MG63 (cell line): ENCODE results near the gene IBTK. TPM values are rescaled to one million over a fixed set of nuclear protein-coding genes. Genes with fewer than 3 reads are reported as not detected.
"Not testable (repeated sequence)": the region's sequence is repeated elsewhere in the genome, so short reads cannot be mapped to it uniquely, and the experiment has no call there.

Experiments used
- DNase-seq: peaks from one replicate; pipeline ENCODE4 v3.0.0-alpha.2; 2020
- H3K27me3 ChIP-seq: fragments of 250-450 bp; sonication (Bioruptor Pico); 2 replicates; pipeline ENCODE4 v1.5.1; 2020; ENCODE audit warnings: mild to moderate bottlenecking, moderate library complexity
- H3K36me3 ChIP-seq: fragments of 250-450 bp; sonication (Bioruptor Pico); 2 replicates; pipeline ENCODE4 v1.5.1; 2020; ENCODE audit warnings: mild to moderate bottlenecking, moderate library complexity
- H3K4me3 ChIP-seq: fragments of 250-450 bp; sonication (Bioruptor Pico); 2 replicates; pipeline ENCODE4 v1.5.1; 2020; ENCODE audit warnings: mild to moderate bottlenecking, moderate library complexity
- H3K9me3 ChIP-seq: fragments of 250-450 bp; sonication (Bioruptor Pico); 2 replicates; pipeline ENCODE4 v1.5.1; 2020; ENCODE audit warnings: mild to moderate bottlenecking, moderate library complexity
- total RNA-seq: library from RNA; depleted of rRNA; stranded (reverse); fragments of >200 nt; shearing (Covaris generic); gene quantifications from 2 replicates; pipeline ENCODE4 v1.2.3, GENCODE V29; 2014; ENCODE audit warnings: low replicate concordance

IBTK gene
- total RNA-seq, 1 experiment from 2014 or later = 28.8 TPM

- DNase-seq = no peak
- Histone ChIP-seq H3K36me3 (peaks cover 74% of the 10 kb centered on the region), H3K9me3 (no peaks in the 10 kb centered on the region), H3K4me3 (no peak overlapping the region), H3K27me3 (no peaks in the 10 kb centered on the region)
Measured at GRCh38 chr6:82205930-82206392, 41.6 kb downstream of the IBTK start.

DNA sequence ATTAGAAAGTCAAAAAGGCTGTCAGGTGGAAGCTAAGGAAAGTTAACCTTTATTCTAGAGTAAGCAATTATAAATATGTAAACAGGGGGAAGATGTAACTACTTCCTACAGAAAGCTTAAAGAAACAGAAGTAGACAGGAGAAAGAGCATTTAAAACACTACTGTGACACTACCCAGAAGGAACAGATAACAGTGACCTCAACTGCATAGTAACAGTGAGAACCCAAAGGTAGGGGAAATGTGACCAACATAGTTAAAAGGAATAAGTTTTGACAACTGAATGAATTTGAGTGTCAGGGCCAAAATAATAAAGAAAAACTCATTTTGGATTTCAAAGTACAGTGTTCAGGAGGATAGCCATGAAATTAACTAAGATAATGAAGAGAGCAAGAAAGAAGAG lies 43.5 kb downstream of the IBTK start:
- Histone ChIP-seq H3K27me3 (no peaks in the 10 kb centered on the region), H3K4me3 (no peak overlapping the region), H3K9me3 (no peaks in the 10 kb centered on the region), H3K36me3 (peaks cover 76% of the 10 kb centered on the region)
- no peak for DNase-seq

GRCh38 chr6:82197784-82198183 lies 49.8 kb downstream of the IBTK start:
- H3K9me3 ChIP-seq = no peaks in the 10 kb centered on the region
- peaks cover 80% of the 10 kb centered on the region for H3K36me3 ChIP-seq
- no peak overlapping the region for H3K4me3 ChIP-seq
- no peaks in the 10 kb centered on the region for H3K27me3 ChIP-seq
- no peak for DNase-seq

DNA sequence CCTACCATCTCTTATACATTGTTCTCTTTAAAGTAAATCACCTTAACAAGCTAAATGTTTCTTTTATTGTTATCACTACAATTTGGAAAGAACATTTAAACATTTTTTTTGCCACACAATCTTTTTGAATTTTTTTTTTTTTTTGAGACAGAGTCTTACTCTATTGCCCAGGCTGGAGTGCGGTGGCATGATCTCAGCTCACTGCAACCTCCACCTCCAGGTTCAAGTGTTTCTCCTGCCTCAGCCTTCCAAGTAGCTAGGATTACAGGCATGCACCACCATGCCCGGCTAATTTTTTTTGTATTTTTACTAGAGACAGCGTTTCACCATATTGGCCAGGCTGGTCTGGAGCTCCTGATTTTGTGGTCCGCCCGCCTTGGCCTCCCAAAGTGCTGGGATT lies 50.3 kb downstream of the IBTK start:
- not testable (repeated sequence) for DNase-seq, H3K27me3 ChIP-seq, H3K4me3 ChIP-seq, H3K9me3 ChIP-seq
- H3K36me3 ChIP-seq = peaks cover 77% of the 10 kb centered on the region

GRCh38 chr6:82196161-82196560 lies 51.4 kb downstream of the IBTK start:
- no peak for DNase-seq
- no peaks in the 10 kb centered on the region for H3K27me3 ChIP-seq
- H3K4me3 ChIP-seq = no peak overlapping the region
- H3K36me3 ChIP-seq = peaks cover 79% of the 10 kb centered on the region
- no peaks in the 10 kb centered on the region for H3K9me3 ChIP-seq

- Histone ChIP-seq H3K27me3 (no peaks in the 10 kb centered on the region), H3K36me3 (peaks cover 79% of the 10 kb centered on the region), H3K9me3 (no peaks in the 10 kb centered on the region), H3K4me3 (no peak overlapping the region)
- no peak for DNase-seq
Measured at GRCh38 chr6:82195619-82196018, 51.9 kb downstream of the IBTK start.

DNA sequence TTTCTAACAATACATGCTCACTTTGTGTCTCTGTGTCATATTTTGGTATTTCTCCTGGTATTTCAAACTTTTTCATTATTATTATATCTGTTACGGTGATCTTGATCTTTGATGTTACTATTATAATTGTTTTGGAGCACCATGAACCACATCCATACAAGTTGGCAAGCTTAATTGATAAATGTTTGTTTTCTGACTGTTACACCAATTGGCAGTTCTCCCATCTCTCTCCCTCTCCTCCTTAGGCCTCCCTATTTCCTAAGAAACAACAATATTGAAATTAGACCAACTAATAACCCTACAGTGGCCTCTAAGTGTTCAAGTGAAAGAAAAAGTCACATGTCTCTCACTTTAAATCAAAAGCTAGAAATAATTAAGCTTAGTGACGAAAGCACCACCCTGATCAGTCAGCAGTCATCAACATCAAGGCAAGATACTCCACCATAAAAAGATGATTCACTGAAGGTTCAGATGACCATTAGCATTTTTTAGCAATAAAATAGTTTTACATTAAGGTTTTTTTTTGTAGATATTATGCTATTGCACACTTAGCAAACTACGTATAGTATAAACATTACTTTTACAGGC lies 61.5 kb downstream of the IBTK start:
- Histone ChIP-seq H3K36me3 (peaks cover 75% of the 10 kb centered on the region), H3K4me3 (no peak overlapping the region), H3K9me3 (no peaks in the 10 kb centered on the region), H3K27me3 (no peaks in the 10 kb centered on the region)
- DNase-seq = no peak

DNA sequence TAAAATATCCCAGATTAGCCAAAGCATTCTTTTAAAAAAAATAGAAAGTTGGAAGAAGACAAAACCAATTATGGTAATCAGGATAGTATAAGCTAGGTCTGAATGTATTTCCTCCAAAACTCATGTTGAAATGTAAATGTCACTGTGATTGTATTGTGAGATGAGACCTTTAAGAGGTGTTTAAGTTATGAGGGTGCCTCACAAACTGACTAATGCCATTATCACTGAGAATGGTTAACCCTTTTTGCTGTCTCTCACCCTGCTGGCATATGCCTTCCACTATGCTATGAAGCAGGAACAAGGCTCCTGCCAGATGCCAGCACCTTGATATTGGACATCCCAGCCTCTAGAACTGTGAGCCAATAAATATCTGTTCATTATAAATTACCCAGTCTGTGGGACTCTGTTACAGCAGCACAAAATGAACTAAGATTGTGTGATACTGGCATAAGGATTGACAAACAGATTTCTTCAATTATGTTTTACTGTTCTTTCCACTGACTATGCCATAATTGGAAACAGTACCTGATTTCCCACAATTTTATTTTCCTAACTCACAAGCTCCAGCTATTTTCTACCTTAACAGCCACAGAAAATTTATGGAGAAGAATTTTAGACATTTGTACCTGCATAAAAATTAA lies 63.8 kb downstream of the IBTK start:
- no peaks in the 10 kb centered on the region for H3K9me3 ChIP-seq
- no peaks in the 10 kb centered on the region for H3K27me3 ChIP-seq
- peaks cover 80% of the 10 kb centered on the region for H3K36me3 ChIP-seq
- no peak overlapping the region for H3K4me3 ChIP-seq
- DNase-seq = no peak

DNA sequence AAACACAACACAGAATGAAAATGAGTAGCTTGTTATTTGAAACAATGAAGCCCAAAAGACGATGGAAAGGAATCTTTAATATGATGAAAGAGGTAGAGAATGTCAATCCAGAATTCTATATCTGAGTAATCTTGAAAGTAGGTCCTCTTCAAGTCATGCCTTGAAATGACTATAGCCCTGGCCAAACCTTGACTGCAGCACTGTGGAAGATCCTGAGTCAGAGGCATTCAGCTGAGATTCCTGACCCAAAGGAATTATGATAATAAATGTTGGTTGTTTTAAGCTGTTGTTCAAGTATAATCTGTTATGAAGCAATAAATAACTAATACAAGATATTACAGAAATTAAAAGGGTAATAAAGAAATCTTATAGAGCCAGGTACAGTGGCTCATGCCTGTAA lies 64.8 kb downstream of the IBTK start:
- no peaks in the 10 kb centered on the region for H3K9me3 ChIP-seq
- no peaks in the 10 kb centered on the region for H3K27me3 ChIP-seq
- H3K4me3 ChIP-seq = no peak overlapping the region
- no peak for DNase-seq
- H3K36me3 ChIP-seq = peaks cover 73% of the 10 kb centered on the region

DNA sequence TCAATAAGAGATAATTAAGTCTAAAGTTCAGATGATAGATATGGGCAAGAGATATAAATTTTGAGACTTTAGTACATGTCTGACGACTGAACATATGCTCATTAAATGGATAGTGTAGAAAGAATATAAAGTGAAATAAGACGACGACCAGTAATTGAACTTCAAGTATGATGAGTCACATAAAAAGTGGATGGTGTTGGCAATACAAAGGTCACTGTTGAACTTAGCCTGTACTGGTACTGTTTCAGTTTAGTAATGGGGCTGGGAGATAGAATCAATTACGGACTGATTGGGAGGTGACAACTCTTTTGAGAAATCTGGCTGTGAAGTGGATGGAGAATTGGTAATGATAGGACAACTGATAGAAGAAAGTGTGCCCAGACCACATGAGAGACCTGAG lies 68.1 kb downstream of the IBTK start:
- H3K4me3 ChIP-seq = no peak overlapping the region
- H3K27me3 ChIP-seq = no peaks in the 10 kb centered on the region
- H3K36me3 ChIP-seq = peaks cover 70% of the 10 kb centered on the region
- H3K9me3 ChIP-seq = no peaks in the 10 kb centered on the region
- DNase-seq = no peak

- Histone ChIP-seq H3K27me3 (no peaks in the 10 kb centered on the region), H3K36me3 (peaks cover 70% of the 10 kb centered on the region), H3K9me3 (no peaks in the 10 kb centered on the region), H3K4me3 (no peak overlapping the region)
- no peak for DNase-seq
Measured at GRCh38 chr6:82178759-82179112, 68.8 kb downstream of the IBTK start.

DNA sequence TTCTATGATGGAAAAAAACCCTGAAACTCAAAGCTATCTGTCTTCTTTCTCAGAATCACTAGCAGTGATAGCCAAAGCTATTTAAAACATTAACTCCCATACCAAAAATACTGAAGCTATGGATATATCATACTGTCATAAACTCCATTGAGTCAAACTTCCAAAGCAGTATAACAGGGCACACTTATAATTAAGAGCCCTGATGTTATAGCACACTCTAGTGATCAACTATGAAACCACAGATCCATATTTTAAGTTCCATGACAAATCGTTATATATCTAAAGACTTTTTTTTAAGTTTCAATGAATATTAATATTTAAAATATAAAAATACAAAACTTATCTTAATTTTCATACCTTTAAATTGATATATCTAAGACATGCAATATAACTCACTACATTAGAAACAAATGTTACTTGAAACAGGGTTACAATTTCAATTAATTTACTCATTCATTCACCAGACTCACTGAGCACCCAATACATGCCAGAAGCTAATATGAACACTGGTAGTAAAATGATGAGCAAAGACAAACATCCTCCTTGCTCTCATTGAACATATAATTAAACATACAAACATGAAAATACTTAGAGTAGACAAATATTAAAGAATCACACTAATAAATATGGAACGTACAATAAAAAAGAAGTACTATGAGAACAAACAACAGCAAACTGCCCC lies 69.3 kb downstream of the IBTK start:
- Histone ChIP-seq H3K27me3 (no peaks in the 10 kb centered on the region), H3K4me3 (no peak overlapping the region), H3K9me3 (no peaks in the 10 kb centered on the region), H3K36me3 (peaks cover 69% of the 10 kb centered on the region)
- DNase-seq = no peak

- H3K27me3 ChIP-seq = no peaks in the 10 kb centered on the region
- H3K9me3 ChIP-seq = no peaks in the 10 kb centered on the region
- no peak overlapping the region for H3K4me3 ChIP-seq
- DNase-seq = no peak
- peaks cover 67% of the 10 kb centered on the region for H3K36me3 ChIP-seq
Measured at GRCh38 chr6:82176616-82177015, 70.9 kb downstream of the IBTK start.

DNA sequence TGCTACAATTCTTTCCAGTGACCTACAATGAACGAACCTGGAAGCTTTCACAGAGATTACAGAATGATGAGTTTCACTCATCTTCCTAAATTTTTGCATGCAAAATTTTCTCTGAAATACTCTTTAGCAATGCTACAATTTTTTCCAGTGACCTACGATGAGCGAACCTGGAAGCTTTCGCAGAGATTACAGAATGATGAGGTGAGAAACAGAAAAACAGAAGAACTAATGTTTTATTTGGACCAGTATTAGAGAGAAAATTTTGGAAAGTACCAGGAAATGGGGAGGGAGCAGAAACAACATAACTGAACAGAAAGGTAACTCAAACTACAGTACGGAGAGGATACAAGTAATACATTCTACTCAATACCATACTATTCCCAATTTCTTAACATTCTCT lies 75.0 kb downstream of the IBTK start:
- no peak for DNase-seq
- H3K36me3 ChIP-seq = peaks cover 56% of the 10 kb centered on the region

DNA sequence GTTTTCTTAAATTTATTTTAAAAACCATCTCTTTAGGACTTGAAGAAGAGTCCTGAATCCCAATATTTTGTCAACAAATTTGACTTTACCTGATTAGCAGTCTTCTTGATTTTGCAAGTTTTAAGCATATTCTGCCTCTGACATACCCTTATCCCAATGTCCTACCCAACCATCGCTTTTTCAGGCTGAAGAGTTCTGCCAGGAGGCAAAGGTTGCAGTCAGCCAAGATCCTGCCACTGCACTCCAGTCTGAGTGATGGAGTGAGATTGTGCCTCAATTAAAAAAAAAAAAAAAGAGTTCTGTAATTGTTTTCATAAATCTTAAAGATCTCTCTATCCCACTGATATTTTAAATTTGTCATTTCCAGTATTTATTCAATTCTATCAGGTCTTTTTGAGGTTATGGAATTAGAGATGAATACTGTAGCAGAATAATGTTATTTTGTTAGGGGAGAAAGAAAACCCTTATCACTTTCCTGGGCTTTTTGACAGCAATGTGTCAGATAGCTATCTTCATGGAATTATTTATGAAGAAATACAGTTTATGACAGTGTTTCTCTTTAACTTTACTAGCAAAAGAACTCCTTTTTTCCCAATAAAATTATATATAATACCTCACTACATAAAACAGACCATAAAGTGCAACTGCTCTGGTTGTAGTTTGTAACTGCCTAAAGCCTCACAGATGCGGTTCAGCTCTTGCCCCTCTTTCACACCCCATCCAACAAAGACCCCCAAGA lies 78.2 kb downstream of the IBTK start:
- no peak overlapping the region for H3K4me3 ChIP-seq
- H3K27me3 ChIP-seq = no peaks in the 10 kb centered on the region
- DNase-seq = no peak
- peaks cover 44% of the 10 kb centered on the region for H3K36me3 ChIP-seq
- H3K9me3 ChIP-seq = no peaks in the 10 kb centered on the region

More for the DNA sequence above, 75.0 kb downstream of the IBTK start:
- Histone ChIP-seq H3K27me3 (no peaks in the 10 kb centered on the region), H3K4me3 (no peak overlapping the region), H3K9me3 (no peaks in the 10 kb centered on the region)

DNA sequence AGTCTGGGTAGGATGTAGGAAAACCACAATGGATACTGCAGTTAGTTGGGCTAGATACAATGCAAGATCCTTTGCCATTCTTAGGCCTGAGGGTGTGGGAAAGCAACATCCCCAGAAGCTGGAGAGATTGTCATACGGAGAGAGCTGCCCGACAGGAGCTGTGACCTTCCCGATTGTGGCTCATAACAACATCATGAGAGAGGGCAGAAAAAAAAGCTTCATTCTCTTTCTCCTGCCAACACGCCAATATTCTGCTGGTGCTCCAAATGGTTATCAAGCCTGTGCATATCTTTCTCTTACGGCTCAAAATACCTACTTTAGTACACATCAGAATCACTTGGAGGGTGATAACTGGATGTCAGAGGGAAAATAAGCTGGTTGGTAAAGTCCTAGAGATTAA lies 81.1 kb downstream of the IBTK start:
- no peaks in the 10 kb centered on the region for H3K9me3 ChIP-seq
- DNase-seq = no peak
- H3K27me3 ChIP-seq = no peaks in the 10 kb centered on the region
- H3K36me3 ChIP-seq = peaks cover 21% of the 10 kb centered on the region
- no peak overlapping the region for H3K4me3 ChIP-seq

DNA sequence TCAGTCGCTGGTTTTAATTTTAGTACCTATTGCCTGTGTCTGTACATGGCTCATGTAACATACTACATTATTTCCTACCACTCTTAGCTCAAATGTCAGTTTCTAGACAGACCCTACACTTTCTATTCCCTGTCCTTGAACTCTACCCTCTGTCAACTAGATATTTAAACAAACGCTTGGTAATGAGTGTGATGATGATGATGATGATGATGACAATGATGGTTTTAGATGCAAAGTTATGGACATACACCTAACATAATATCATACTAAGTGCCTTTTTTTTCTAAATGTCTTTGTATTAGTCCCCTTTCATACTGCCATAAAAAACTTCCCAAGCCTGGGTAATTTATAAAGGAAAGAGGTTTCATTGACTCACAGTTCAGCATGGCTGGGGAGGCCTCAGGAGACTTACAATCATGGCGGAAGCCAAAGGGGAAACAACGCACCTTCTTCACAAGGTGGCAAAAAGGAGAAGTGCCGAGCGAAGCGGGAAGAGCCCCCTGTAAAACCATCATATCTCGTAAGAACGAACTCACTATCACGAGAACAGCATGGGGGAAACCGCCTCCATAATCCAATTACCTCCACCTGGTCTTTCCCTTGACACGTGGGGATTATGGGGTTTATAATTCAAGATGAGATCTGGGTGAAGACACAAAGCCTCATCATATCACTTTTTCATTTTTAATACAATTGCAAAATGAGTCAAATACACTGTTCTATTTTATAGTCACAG lies 87.1 kb downstream of the IBTK start:
- H3K9me3 ChIP-seq = no peaks in the 10 kb centered on the region

More for the DNA sequence above, 87.1 kb downstream of the IBTK start:
- Histone ChIP-seq H3K4me3 (no peak overlapping the region), H3K36me3 (no peaks in the 10 kb centered on the region), H3K27me3 (no peaks in the 10 kb centered on the region)
- no peak for DNase-seq
